ENCODE results near the gene CHRNG.

The CHRNG gene

DNA sequence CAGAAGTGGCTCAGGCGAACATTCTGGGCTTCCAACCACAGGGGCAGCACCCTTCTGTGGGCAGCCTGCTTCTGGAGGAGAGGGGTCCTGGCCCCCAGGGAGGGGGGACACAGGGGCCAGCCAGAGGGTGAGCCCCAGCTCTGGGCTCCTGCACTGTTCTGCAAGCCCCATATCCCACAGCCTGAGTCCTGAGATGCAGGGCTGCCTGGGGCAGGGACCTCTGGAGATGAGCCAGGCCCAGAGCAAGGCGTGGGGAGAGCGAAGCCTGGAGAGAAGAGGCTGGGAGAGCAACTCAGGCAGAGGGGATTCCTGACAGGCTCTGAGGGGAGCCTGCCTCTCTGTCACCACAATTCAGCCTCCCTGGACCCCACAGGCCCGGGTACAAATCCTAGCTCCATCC, 32.8 kb upstream of the CHRNG start:
- DNase-seq, result no peak

DNA sequence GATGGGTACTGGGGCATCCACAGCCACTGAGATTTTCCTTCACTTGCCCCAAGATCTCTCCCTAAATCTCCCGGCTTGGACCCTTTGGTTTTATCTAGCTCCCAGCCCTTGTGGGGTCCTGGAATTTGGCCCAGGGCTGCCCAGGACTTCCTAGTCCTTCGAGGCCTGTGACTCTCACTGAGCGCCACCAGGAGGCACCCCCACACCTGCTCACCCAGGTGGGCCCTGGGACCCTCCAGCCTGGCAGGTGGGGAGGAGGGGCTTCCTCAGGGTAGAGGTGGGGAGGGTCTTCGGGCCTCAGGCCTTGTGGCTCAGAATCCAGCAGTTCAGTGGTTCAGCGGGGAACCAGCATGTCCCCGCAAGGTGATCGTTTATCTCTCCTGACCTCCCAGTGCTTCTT, 31.2 kb upstream of the CHRNG start:
- DNase-seq, result no peak

DNA sequence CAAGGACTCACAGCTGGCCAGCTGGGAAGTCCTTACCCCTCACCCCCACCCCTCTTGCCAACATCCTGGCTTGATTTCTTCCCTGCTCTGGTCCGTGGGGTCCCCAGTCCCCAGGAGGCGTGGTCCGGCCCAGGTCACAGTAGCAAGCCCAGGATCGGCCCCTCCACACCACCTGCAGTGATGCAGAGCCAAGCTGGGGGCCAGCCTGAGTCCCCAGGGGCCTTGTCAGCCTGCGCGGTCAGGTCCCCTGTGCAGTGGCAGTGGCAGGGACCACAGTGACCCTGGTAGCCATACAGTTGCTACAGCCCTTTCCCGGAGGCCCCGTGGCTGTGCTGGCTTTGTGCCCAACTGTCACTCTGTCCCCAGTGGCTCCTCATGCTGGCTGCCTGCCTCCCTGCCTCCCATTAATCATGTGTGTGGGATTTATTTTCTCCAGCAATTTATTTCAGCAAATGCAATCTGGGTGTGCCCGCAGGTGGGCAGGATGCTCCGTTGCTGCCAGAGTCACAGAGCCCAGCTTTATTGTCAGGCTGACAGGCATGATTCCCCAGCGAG, 28.1 kb upstream of the CHRNG start:
- DNase-seq, result no peak

DNA sequence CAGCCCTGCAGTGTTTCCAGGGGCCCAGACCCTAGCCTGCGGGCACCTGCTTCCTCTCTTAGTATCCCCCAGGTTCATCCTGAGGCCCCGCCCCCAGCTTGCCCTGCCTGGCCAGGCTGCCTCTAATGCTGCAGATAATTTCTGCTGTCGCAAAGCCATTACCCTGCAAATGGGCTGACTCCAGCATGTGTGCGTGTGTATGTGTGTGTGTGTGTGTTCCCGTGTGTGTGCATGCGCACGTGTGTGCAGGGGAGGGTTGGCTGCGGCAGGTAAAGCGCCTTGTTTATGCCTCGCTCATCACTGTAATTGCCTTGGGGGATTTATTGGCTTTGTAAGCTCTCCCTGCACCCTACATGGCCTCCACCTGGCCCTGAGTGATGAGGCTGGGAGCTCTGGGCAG, 26.9 kb upstream of the CHRNG start:
- no peak for DNase-seq

DNA sequence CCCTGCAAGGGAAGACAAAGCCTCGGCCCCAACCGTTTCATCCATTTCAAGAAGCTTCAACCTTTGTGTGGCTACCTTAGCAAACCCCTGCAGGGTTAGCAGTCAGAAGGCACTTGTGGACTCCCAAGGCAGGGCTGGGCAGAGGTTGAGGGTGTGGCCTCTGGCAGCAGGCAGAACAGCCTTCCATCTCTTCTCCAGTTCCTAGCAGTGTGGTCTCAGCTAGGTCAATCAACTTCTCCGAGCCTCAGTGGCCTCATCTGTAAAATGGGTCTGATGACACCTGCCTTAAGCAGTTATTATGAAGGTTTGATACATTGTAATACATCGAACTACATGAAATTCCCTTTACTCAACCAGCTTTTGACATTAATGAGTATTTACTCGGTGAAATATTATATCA, 26.1 kb upstream of the CHRNG start:
- no peak for DNase-seq

DNA sequence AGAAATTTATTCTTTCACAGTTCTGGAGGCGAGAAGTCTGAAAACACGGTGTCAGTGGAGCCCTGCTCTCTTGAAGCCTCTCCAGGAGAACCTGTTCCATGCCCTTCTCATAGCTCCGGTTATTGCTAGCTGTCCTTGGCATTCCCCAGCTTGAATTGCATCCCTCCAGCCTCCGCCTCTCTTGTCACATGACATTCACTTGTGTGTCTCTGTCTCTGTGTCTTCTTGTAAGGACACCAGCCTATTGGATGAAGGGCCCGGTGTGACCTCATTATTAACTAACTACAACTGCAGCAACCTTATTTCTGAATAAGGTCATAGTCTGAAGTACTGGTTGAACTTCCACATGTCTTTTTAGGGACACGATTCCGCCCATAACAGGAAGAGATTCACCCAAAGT, 23.9 kb upstream of the CHRNG start:
- no peak for DNase-seq

DNA sequence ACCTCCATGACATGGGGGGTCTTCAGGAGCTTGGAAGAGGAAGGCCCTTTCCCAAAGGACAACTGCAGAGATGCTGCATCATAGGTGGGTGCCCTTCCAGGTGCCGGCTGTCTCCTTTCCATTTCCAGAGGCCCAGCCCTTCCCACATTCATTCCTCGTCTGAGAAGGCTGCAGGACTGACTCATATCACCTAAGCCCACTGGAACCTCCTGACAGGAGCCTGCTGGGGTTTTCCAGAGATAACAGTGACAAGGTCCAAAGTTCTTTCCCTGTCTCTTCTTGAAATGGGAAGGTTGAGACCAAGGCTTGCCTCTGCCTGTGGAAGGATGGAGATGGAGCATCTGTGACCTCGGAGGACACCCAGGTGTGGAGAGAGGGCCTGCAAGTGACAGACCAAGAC, 22.9 kb upstream of the CHRNG start:
- DNase-seq, result no peak

DNA sequence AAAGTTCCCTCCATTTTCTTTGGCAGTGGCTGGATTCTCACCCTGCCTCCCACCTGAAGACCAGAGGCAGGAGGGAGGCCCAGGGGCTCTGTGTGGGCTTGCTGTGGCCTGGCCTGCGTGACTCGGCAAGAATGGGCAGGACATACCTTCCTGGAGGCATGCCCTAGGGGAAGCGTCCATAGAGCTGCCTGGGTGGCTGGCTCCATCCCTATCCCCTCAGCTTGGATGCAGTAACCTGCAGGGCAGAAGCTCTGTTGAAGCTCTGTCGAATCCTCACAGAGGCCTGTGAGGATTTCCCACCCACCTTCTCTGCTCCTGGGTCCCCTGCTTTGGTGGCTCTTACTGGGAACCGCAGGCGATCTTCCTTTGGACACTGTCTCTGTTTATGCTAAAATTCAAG, 20.6 kb upstream of the CHRNG start:
- no peak for DNase-seq

DNA sequence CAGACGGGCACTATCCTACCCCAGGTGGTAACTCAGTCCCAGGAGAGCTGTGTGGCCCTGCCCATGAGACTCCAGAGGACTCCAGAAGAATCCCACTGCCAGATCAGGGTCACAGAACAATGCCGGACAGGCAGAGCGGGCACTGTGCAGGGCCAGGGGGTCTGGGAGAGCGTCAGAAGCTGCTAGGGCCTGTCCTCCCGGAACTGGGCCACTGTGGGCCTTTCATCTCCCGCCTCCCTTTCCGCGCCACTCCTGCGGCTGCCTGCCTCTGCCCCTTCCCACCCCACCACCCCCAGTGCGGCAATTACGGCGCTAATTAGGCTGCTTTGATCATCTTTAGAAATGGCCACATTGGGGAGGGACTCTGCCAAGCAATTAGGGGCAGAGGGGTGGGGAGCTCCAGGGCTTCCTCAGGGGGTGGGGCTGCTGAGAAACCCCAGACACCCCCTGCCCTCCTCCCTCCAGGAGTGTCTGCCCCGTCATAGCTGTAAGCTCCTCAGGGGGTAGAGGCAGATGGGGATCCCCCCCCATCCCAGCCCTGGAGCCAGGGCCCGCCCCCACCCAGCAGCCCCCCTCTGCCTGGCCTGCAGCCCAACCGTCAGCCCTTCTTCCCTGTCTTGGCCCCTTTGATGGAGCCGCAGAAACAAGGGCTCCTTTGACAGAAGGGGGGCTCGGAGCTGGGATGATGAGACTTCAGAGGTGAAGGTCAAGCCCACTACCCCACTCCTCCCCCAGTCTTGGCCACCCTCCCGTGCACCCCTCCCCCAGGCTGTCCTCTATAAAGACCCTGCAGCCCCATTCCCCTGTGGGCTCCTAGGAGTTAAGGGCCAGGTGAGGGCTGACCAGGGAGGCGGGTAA, 19.7 kb upstream of the CHRNG start, which contains the start of gene PRSS56:
Gene PRSS56 (plus strand): TSS at position 808 of the 858 bp plus-strand sequence. CDS start 211 bp downstream, outside the sequence.
- DNase-seq, result no peak

DNA sequence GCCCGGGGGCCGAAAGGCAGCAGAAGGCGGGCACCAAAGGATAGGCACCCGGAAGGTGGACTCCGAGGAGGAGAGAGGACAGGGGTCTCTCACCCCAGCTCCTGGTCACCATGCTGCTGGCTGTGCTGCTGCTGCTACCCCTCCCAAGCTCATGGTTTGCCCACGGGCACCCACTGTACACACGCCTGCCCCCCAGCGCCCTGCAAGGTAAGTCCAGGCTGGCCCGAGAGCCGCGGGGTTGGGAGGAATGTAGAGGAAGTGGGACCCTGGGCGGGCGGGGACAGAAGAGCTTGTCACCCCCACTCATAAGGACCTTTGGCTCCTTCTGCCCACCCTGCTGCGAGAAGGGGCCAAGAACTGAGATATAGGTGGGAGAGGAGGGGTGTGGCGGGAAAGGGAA, 19.0 kb upstream of the CHRNG start:
- DNase-seq, result no peak

DNA sequence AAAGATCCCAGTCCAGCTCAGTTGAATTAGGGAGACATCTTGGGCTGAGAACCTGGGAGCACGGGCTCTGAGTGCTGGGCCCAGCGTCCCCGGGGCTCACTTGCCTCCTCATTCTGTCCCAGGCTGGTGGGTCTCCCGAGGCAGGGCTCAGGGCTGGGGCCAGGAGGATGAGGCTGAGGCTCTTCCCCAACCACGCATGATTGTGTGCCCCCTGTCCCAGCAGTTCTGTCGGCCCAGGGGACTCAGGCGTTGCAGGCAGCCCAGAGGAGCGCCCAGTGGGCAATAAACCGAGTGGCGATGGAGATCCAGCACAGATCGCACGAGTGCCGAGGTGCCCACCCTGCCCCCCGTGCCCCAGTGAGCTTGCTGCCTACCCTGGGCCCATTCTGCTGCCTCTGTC, 18.4 kb upstream of the CHRNG start:
- DNase-seq, result no peak

DNA sequence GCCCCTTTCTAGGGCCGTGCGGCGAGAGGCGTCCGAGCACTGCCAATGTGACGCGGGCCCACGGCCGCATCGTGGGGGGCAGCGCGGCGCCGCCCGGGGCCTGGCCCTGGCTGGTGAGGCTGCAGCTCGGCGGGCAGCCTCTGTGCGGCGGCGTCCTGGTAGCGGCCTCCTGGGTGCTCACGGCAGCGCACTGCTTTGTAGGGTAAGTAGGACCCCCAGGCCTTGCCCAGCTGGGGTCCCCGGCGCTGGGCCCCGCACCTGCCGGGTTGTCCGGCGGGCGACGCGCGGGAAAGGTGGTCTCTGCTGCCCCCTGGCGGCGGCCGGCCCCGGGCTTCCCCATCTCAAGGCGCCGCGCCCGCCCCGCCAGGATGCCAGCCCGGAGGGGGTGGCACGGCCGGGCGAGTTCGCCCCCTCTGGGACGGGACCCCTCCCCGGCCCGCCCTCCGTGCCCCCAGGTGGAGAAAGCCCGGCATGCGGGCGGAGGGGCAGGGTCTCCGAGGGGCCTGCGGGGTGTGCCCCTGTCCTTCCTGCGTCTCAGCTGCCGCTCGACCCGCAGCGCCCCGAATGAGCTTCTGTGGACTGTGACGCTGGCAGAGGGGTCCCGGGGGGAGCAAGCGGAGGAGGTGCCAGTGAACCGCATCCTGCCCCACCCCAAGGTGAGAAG, 17.4 kb upstream of the CHRNG start:
- DNase-seq, result no peak

DNA sequence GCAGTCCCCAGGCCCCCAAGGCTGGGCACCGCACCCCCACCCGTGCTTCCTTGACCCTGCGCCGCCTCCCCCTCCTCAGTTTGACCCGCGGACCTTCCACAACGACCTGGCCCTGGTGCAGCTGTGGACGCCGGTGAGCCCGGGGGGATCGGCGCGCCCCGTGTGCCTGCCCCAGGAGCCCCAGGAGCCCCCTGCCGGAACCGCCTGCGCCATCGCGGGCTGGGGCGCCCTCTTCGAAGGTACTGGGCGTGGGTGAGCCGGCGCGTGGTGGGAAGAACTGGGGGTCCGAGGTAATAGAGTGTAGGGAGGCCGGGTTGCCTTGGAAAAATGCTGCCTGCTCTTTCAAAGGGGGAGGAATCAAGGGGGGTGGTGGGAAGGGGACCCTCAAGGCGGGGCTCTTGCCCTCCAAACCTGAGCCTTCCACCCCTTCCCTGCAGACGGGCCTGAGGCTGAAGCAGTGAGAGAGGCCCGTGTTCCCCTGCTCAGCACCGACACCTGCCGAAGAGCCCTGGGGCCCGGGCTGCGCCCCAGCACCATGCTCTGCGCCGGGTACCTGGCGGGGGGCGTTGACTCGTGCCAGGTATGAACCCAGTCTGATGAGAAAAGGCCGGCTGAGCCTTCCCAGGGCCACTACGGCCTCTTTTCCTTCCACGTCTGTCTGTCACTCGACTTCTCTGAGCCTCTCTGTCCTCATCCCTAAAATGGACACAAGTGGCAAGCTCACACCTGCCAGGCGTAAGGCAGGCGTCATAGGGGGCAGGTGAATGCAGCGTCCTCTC, 16.7 kb upstream of the CHRNG start:
- DNase-seq, result no peak

DNA sequence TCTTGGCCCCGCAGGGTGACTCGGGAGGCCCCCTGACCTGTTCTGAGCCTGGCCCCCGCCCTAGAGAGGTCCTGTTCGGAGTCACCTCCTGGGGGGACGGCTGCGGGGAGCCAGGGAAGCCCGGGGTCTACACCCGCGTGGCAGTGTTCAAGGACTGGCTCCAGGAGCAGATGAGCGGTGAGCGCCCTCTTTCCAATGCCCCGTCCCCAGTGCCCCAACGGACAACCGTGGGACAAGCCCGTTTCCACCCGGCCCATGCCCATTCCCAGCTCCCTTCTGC, 16.1 kb upstream of the CHRNG start:
- no peak for DNase-seq

DNA sequence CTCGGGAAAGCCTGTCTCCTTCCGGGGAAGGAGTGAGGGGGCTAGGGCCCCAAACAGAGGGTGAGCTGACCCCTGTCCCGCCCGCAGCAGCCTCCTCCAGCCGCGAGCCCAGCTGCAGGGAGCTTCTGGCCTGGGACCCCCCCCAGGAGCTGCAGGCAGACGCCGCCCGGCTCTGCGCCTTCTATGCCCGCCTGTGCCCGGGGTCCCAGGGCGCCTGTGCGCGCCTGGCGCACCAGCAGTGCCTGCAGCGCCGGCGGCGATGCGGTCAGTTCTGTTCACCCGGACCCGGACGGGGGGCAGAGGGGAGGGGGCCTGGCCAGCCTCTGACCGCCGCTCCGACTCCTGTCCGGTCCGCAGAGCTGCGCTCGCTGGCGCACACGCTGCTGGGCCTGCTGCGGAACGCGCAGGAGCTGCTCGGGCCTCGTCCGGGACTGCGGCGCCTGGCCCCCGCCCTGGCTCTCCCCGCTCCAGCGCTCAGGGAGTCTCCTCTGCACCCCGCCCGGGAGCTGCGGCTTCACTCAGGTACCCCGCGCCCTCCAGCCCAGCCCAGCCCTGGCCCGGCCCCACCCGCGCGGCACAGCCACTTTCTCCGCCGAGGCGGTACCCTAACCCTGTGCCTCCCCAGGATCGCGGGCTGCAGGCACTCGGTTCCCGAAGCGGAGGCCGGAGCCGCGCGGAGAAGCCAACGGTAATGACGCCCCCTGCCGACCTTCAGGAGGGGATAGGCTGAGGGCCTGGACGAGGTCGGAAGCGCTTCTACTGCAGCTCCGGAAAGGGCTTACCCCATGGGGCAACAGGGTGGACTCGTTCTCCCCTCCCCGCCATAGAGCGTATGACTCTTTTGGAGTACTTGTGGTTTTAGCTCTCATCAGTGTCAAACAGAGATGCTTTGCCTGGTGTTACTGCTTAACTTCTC, 15.6 kb upstream of the CHRNG start:
- no peak for DNase-seq

DNA sequence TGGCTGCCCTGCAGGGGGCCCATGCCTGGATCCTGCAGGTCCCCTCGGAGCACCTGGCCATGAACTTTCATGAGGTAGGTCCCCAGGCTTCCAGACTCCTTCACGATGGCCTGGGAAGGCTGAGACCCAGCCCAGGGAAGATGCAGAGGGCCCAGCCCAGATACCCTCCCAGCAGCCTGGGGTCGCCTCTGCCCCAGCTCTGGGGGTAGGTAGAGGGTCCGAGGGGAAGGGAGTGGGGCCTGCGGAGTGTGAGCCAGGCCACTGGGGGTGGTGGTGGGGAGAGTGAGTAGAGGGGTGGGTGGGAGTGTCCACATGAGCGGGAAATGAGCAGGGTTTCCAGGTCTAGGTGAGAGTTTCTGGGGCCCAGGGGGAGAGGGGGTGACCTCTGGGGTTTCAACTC, 14.7 kb upstream of the CHRNG start:
- DNase-seq, result no peak

DNA sequence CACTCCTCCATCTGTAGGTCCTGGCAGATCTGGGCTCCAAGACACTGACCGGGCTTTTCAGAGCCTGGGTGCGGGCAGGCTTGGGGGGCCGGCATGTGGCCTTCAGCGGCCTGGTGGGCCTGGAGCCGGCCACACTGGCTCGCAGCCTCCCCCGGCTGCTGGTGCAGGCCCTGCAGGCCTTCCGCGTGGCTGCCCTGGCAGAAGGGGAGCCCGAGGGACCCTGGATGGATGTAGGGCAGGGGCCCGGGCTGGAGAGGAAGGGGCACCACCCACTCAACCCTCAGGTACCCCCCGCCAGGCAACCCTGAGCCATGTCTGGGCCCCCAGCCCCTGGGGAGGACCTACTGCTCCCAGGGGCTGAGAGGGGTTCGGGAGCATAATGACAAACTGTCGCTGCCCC, 14.3 kb upstream of the CHRNG start:
- no peak for DNase-seq

DNA sequence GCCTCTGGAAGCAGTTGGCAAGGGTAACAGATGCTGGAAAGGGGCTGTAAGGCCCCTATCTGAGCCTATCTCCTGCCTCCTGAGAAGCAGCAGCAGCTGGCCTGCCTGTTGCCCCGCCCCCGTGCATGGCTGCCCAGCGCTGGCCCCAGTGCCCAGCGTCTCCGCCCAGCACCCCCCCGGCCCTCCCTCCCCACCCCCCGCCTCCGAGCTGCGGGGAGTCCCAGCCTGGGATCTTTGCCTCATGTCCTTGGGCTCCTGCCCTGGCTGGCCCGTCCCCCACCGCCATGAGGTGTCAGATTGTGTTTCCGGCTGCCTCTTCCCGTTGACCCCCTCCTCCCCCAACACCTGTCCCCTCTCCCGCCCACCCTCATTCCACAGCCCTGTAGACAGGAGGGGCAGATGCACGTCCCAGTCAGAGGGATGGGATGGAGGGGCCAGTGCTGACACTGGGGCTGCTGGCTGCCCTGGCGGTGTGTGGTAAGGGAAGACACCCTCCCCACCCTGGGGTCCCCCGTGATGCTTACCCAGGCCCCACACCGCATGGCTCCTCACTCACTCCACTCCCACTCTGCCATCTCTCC, 13.6 kb upstream of the CHRNG start, which contains the start of gene CHRND:
Gene CHRND (plus strand): TSS at position 370 of the 581 bp plus-strand sequence. CDS start 56 bp downstream, at position 426.
- no peak for DNase-seq

DNA sequence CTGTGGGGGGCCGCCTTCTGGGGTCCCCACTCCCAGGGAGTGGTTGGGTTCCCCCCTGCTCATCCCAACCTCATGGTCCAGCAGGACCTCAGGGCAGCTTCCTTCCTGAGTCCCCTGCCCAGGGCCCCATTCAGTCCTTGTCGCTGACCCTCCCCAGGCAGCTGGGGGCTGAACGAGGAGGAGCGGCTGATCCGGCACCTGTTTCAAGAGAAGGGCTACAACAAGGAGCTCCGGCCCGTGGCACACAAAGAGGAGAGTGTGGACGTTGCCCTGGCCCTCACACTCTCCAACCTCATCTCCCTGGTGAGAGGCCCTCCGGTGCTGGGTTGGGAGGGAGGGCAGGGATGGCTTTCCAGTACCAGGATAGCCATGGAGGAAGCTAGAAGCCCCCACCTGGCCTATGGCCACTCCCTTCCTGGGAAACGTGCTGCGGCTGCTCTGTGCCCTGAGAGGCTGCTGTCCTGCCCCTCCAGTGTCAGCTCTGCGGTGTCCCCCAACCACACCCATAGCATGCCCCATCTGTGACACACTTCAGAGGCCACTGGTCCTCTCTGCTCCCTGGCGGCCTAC, 13.0 kb upstream of the CHRNG start:
- no peak for DNase-seq

DNA sequence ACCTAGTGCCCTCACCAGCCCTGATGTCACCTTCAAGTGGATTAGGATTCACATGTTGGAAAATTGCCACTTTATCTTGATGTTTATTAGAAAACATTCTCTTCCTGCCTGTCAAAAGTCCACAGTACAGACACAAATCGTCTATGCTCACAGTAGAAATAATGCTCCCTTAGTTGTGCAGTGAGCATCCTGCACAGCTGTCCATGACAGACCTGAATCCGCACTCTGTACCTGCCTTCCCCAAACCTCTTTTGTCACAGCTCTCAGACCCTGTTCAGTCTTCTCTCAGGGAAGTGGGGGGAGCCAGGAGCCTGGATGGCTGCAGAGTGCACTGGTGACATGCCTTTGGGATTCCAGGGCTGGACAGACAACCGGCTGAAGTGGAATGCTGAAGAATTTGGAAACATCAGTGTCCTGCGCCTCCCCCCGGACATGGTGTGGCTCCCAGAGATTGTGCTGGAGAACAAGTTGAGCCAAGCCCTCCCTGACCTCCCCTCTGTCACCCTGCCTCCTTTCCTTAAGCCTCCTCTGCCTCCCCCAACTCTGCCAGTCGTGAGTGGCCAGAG, 11.5 kb upstream of the CHRNG start:
- no peak for DNase-seq

DNA sequence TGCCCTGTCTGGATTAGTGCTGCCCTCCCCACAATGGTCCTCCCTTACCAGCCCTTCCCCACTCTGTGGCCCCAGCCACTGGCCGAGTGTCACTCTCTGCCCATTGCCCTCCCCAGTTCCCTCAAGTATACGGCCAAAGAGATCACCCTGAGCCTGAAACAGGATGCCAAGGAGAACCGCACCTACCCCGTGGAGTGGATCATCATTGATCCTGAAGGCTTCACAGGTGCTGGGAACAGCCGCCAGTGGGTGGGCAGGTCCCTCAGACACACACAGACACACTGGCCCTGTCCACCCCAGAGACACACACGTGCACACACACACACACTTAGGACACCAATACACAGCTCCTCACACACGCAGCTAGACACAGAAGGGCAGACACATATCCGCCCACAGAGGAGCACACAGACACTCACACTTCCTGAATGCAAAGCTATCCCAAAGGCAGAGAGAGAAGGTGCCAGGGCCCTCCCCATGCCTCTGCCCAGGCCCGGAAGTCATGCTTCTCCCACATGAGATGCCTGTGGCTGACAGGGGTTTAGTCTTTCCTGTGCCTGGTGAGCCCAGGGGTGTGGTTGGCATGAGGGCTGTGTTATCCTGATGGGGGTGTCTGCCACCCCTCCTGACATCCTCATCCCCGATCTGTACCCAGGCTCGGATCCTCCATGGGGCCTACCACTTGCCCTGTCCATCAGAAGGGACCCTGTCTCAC, 10.6 kb upstream of the CHRNG start:
- DNase-seq, result no peak
